WTC11 (cell line): ENCODE measurements around the gene REPIN1. TPM values are rescaled to one million over a fixed set of nuclear protein-coding genes. Genes with fewer than 3 reads are reported as not detected.

Experiments
- ATAC-seq: fragments of 200-7000 bp; cut with Tn5 transposase; 2 replicates; pipeline ENCODE4 v1.10.0; 2021; ENCODE audit warnings: mild to moderate bottlenecking, moderate library complexity
- CTCF ChIA-PET: fragments of 300-600 bp; sonication (Branson Sonifier 250); formaldehyde crosslinking; loops from one replicate; lab custom pipeline; 2021; ENCODE audit warnings: antibody characterized with exemption; lab: Charles Lee
- POLR2A ChIA-PET: fragments of 350-600 bp; sonication (Branson Sonifier 250); formaldehyde crosslinking; loops from one replicate; lab custom pipeline; 2021; ENCODE audit warnings: antibody characterized with exemption; lab: Charles Lee
- DNase-seq: peaks from one replicate; pipeline ENCODE4 v3.0.0; 2021; ENCODE audit warnings: low spot score
- H3K27ac Mint-ChIP-seq: 2 replicates; pipeline ENCODE4 v1.8.0; 2021; ENCODE audit warnings: mixed read lengths
- H3K27me3 Mint-ChIP-seq: 2 replicates; pipeline ENCODE4 v1.8.0; 2021; ENCODE audit warnings: low read depth, mild to moderate bottlenecking, moderate library complexity, mixed read lengths
- H3K36me3 Mint-ChIP-seq: 2 replicates; pipeline ENCODE4 v1.8.0; 2021; ENCODE audit warnings: mixed read lengths
- H3K4me1 Mint-ChIP-seq: 2 replicates; pipeline ENCODE4 v1.8.0; 2022; ENCODE audit warnings: mixed read lengths
- H3K4me3 Mint-ChIP-seq: 2 replicates; pipeline ENCODE4 v1.8.0; 2021; ENCODE audit warnings: mild to moderate bottlenecking, moderate library complexity, mixed read lengths
- H3K9me3 Mint-ChIP-seq: 2 replicates; pipeline ENCODE4 v1.8.0; 2021; ENCODE audit warnings: mixed read lengths
- EMX1 ChIP-seq: fragments of 250-450 bp; sonication (Bioruptor Pico); IDR thresholded peaks from 2 replicates; pipeline ENCODE4 v1.8.0; 2021; ENCODE audit warnings: mild to moderate bottlenecking
- ETV6 ChIP-seq: sonication (generic); formaldehyde crosslinking; IDR thresholded peaks from 2 replicates; pipeline ENCODE4 v1.8.1; 2022; ENCODE audit warnings: mild to moderate bottlenecking, missing genetic modification reagents
- FOXJ3 ChIP-seq: sonication (generic); formaldehyde crosslinking; IDR thresholded peaks from 2 replicates; pipeline ENCODE4 v1.9.0; 2021; ENCODE audit warnings: missing genetic modification reagents, mild to moderate bottlenecking, borderline replicate concordance
- GRHL2 ChIP-seq: fragments of 250-450 bp; sonication (Bioruptor Pico); IDR thresholded peaks from 2 replicates; pipeline ENCODE4 v1.8.0; 2022; ENCODE audit warnings: mild to moderate bottlenecking, moderate library complexity; ENCODE audit not compliant: insufficient replicate concordance, severe bottlenecking
- HMGA2 ChIP-seq: fragments of 250-450 bp; sonication (Bioruptor Pico); IDR thresholded peaks from 2 replicates; pipeline ENCODE4 v1.4.0; 2021; ENCODE audit warnings: mild to moderate bottlenecking, moderate library complexity
- KAT7 ChIP-seq: sonication (generic); formaldehyde crosslinking; IDR thresholded peaks from 2 replicates; pipeline ENCODE4 v1.8.1; 2023; ENCODE audit warnings: missing genetic modification reagents, mild to moderate bottlenecking, borderline replicate concordance
- OVOL2 ChIP-seq: fragments of 250-450 bp; sonication (Bioruptor Pico); IDR thresholded peaks from 2 replicates; pipeline ENCODE4 v1.9.0; 2021; ENCODE audit warnings: mild to moderate bottlenecking, borderline replicate concordance
- SOX15 ChIP-seq: fragments of 250-450 bp; sonication (Bioruptor Pico); IDR thresholded peaks from 2 replicates; pipeline ENCODE4 v1.9.0; 2021; ENCODE audit warnings: mild to moderate bottlenecking
- TEAD4 ChIP-seq: sonication (generic); formaldehyde crosslinking; IDR thresholded peaks from 2 replicates; pipeline ENCODE4 v1.8.0; 2022; ENCODE audit warnings: mild to moderate bottlenecking, missing genetic modification reagents
- total RNA-seq: library from RNA; stranded (reverse); gene quantifications from 3 replicates; pipeline ENCODE4 v1.2.3, GENCODE V29; 2021
- TF ChIP-seq, protein P1 (sequence below): fragments of 250-450 bp; sonication (Bioruptor Pico); IDR thresholded peaks from 2 replicates; pipeline ENCODE4 v1.9.0; 2021; ENCODE audit warnings: moderate library complexity, mild to moderate bottlenecking, inconsistent platforms, borderline replicate concordance
- TF ChIP-seq, protein P2 (sequence below): sonication (generic); formaldehyde crosslinking; conservative IDR thresholded peaks from 2 replicates; pipeline ENCODE4 v1.8.1; 2023; ENCODE audit warnings: mild to moderate bottlenecking, low read depth, missing genetic modification reagents, moderate library complexity
- TF ChIP-seq, protein P3 (sequence below): sonication (generic); formaldehyde crosslinking; IDR thresholded peaks from 2 replicates; pipeline ENCODE4 v1.8.0; 2022; ENCODE audit warnings: mild to moderate bottlenecking, missing genetic modification reagents
- TF ChIP-seq, protein P4 (sequence below): sonication (generic); formaldehyde crosslinking; IDR thresholded peaks from 2 replicates; pipeline ENCODE4 v1.8.0; 2023; ENCODE audit warnings: missing genetic modification reagents
- TF ChIP-seq, protein P5 (sequence below): sonication (generic); formaldehyde crosslinking; IDR thresholded peaks from 2 replicates; pipeline ENCODE4 v1.8.1; 2022; ENCODE audit warnings: low read depth, mild to moderate bottlenecking, moderate library complexity, missing genetic modification reagents, borderline replicate concordance
- TF ChIP-seq, protein P6 (sequence below): sonication (generic); formaldehyde crosslinking; IDR thresholded peaks from 2 replicates; pipeline ENCODE4 v1.8.0; 2023; ENCODE audit warnings: mild to moderate bottlenecking, missing genetic modification reagents
- TF ChIP-seq, protein P7 (sequence below): sonication (generic); formaldehyde crosslinking; IDR thresholded peaks from 2 replicates; pipeline ENCODE4 v1.8.1; 2023; ENCODE audit warnings: mild to moderate bottlenecking, missing genetic modification reagents, moderate library complexity
- TF ChIP-seq, protein P8 (sequence below): fragments of 200-600 bp; IDR thresholded peaks from 2 replicates; pipeline ENCODE4 v1.8.0; 2022; ENCODE audit warnings: antibody characterized with exemption
- TF ChIP-seq, protein P9 (sequence below): sonication (generic); formaldehyde crosslinking; IDR thresholded peaks from 2 replicates; pipeline ENCODE4 v1.8.1; 2023; ENCODE audit warnings: mild to moderate bottlenecking, missing genetic modification reagents

Gene REPIN1
- total RNA-seq, 1 experiment from 2014 or later = 130 TPM

DNA sequence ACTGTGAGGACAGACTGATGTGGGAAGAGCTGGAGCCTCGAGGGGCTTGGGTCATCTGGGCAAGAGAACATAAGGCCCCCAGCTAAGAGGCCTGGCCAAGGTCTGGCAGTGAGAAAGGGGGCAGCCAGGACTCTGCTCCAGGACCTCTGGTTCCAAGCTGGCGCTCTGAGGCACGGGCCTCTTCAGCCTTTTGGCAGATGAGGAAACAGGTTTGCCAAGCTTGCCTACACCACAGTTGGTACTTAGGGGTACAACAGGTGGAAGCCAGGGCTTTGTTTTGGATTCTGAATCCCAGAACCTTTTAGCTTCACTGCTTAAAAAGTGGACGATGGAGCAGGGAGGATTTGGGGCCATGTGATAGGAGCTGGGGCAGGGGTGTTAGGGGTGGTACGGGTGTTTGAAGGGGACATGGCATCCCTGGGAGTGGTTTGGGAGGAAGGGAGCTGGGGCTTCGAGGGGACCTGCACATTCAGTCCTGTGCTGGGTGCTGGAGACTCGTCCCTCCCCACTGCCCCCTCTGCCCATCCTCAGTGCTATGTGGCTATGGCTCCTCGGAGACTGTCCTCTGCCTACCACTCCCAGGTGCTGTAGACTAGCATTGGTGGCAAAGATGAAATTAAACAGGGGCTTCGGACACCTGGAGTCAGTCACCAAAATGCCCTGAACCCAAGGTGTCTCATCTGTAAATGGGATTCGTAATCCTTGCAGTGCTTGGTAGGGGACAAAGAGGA is 40.8 kb downstream of the REPIN1 start:
- POLR2A ChIA-PET = no interaction called here
- CTCF ChIA-PET = interaction anchor here (1.4 kb wide), 1 partner anchor 26 kb away, joined by 3 read pairs; no protein-coding TSS in a partner anchor
- ATAC-seq (no peak), DNase-seq (no peak)
- no peak overlapping the region for H3K27ac Mint-ChIP-seq
- no peak overlapping the region for H3K4me3 Mint-ChIP-seq
- H3K9me3 Mint-ChIP-seq = no peaks in the 10 kb centered on the region
- H3K4me1 Mint-ChIP-seq = peaks cover 20% of the 10 kb centered on the region
- TF ChIP-seq, protein P1, sequence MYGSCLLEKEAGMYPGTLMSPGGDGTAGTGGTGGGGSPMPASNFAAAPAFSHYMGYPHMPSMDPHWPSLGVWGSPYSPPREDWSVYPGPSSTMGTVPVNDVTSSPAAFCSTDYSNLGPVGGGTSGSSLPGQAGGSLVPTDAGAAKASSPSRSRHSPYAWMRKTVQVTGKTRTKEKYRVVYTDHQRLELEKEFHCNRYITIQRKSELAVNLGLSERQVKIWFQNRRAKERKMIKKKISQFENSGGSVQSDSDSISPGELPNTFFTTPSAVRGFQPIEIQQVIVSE = no peak
- TF ChIP-seq, protein P2, sequence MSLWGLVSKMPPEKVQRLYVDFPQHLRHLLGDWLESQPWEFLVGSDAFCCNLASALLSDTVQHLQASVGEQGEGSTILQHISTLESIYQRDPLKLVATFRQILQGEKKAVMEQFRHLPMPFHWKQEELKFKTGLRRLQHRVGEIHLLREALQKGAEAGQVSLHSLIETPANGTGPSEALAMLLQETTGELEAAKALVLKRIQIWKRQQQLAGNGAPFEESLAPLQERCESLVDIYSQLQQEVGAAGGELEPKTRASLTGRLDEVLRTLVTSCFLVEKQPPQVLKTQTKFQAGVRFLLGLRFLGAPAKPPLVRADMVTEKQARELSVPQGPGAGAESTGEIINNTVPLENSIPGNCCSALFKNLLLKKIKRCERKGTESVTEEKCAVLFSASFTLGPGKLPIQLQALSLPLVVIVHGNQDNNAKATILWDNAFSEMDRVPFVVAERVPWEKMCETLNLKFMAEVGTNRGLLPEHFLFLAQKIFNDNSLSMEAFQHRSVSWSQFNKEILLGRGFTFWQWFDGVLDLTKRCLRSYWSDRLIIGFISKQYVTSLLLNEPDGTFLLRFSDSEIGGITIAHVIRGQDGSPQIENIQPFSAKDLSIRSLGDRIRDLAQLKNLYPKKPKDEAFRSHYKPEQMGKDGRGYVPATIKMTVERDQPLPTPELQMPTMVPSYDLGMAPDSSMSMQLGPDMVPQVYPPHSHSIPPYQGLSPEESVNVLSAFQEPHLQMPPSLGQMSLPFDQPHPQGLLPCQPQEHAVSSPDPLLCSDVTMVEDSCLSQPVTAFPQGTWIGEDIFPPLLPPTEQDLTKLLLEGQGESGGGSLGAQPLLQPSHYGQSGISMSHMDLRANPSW (CRISPR knock-in tag) = no peak
- TF ChIP-seq OVOL2 (CRISPR knock-in tag) (no peak), ETV6 (CRISPR knock-in tag) (no peak), FOXJ3 (no peak), EMX1 (no peak), SOX15 (no peak), GRHL2 (CRISPR knock-in tag) (no peak), TEAD4 (CRISPR knock-in tag) (no peak), HMGA2 (CRISPR knock-in tag) (no peak), KAT7 (CRISPR knock-in tag) (no peak)
- TF ChIP-seq, protein P3, sequence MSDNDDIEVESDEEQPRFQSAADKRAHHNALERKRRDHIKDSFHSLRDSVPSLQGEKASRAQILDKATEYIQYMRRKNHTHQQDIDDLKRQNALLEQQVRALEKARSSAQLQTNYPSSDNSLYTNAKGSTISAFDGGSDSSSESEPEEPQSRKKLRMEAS (CRISPR knock-in tag) = no peak
- TF ChIP-seq, protein P4, sequence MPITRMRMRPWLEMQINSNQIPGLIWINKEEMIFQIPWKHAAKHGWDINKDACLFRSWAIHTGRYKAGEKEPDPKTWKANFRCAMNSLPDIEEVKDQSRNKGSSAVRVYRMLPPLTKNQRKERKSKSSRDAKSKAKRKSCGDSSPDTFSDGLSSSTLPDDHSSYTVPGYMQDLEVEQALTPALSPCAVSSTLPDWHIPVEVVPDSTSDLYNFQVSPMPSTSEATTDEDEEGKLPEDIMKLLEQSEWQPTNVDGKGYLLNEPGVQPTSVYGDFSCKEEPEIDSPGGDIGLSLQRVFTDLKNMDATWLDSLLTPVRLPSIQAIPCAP (CRISPR knock-in tag) = no peak
- TF ChIP-seq, protein P5, sequence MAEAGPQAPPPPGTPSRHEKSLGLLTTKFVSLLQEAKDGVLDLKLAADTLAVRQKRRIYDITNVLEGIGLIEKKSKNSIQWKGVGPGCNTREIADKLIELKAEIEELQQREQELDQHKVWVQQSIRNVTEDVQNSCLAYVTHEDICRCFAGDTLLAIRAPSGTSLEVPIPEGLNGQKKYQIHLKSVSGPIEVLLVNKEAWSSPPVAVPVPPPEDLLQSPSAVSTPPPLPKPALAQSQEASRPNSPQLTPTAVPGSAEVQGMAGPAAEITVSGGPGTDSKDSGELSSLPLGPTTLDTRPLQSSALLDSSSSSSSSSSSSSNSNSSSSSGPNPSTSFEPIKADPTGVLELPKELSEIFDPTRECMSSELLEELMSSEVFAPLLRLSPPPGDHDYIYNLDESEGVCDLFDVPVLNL (CRISPR knock-in tag) = no peak
- TF ChIP-seq, protein P6, sequence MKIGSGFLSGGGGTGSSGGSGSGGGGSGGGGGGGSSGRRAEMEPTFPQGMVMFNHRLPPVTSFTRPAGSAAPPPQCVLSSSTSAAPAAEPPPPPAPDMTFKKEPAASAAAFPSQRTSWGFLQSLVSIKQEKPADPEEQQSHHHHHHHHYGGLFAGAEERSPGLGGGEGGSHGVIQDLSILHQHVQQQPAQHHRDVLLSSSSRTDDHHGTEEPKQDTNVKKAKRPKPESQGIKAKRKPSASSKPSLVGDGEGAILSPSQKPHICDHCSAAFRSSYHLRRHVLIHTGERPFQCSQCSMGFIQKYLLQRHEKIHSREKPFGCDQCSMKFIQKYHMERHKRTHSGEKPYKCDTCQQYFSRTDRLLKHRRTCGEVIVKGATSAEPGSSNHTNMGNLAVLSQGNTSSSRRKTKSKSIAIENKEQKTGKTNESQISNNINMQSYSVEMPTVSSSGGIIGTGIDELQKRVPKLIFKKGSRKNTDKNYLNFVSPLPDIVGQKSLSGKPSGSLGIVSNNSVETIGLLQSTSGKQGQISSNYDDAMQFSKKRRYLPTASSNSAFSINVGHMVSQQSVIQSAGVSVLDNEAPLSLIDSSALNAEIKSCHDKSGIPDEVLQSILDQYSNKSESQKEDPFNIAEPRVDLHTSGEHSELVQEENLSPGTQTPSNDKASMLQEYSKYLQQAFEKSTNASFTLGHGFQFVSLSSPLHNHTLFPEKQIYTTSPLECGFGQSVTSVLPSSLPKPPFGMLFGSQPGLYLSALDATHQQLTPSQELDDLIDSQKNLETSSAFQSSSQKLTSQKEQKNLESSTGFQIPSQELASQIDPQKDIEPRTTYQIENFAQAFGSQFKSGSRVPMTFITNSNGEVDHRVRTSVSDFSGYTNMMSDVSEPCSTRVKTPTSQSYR = no peak
- TF ChIP-seq, protein P7, sequence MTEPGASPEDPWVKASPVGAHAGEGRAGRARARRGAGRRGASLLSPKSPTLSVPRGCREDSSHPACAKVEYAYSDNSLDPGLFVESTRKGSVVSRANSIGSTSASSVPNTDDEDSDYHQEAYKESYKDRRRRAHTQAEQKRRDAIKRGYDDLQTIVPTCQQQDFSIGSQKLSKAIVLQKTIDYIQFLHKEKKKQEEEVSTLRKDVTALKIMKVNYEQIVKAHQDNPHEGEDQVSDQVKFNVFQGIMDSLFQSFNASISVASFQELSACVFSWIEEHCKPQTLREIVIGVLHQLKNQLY (CRISPR knock-in tag) = no peak
- TF ChIP-seq, protein P8, sequence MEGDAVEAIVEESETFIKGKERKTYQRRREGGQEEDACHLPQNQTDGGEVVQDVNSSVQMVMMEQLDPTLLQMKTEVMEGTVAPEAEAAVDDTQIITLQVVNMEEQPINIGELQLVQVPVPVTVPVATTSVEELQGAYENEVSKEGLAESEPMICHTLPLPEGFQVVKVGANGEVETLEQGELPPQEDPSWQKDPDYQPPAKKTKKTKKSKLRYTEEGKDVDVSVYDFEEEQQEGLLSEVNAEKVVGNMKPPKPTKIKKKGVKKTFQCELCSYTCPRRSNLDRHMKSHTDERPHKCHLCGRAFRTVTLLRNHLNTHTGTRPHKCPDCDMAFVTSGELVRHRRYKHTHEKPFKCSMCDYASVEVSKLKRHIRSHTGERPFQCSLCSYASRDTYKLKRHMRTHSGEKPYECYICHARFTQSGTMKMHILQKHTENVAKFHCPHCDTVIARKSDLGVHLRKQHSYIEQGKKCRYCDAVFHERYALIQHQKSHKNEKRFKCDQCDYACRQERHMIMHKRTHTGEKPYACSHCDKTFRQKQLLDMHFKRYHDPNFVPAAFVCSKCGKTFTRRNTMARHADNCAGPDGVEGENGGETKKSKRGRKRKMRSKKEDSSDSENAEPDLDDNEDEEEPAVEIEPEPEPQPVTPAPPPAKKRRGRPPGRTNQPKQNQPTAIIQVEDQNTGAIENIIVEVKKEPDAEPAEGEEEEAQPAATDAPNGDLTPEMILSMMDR = no peak
- TF ChIP-seq, protein P9, sequence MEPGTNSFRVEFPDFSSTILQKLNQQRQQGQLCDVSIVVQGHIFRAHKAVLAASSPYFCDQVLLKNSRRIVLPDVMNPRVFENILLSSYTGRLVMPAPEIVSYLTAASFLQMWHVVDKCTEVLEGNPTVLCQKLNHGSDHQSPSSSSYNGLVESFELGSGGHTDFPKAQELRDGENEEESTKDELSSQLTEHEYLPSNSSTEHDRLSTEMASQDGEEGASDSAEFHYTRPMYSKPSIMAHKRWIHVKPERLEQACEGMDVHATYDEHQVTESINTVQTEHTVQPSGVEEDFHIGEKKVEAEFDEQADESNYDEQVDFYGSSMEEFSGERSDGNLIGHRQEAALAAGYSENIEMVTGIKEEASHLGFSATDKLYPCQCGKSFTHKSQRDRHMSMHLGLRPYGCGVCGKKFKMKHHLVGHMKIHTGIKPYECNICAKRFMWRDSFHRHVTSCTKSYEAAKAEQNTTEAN (CRISPR knock-in tag) = no peak
- no peaks in the 10 kb centered on the region for H3K27me3 Mint-ChIP-seq
- H3K36me3 Mint-ChIP-seq = peaks cover 6% of the 10 kb centered on the region
